ENCODE results near the gene GSTO2.

GRCh38 chr10:104353325-104354048, 84.5 kb downstream of the GSTO2 start, which contains the start of gene CFAP58:
- TF ChIP-seq ZNF416 (tag by site-specific recombination; IDR thresholded peaks at IDR 0.05) = no peak
- no peak for TF ChIP-seq ZNF362 (tag by site-specific recombination; IDR thresholded peaks at IDR 0.05)
- no peak for TF ChIP-seq ZBTB8A (tag by site-specific recombination; IDR thresholded peaks at IDR 0.05)
- TF ChIP-seq CTCF (tag by site-specific recombination; IDR thresholded peaks at IDR 0.05) = peak; percentile 85
- TF ChIP-seq YY1 (tag by site-specific recombination; IDR thresholded peaks at IDR 0.05) = no peak
- TF ChIP-seq ZNF239 (tag by site-specific recombination; IDR thresholded peaks at IDR 0.05) = no peak
